ENCODE measurements around the gene PNLIPRP3.

The PNLIPRP3 gene

DNA sequence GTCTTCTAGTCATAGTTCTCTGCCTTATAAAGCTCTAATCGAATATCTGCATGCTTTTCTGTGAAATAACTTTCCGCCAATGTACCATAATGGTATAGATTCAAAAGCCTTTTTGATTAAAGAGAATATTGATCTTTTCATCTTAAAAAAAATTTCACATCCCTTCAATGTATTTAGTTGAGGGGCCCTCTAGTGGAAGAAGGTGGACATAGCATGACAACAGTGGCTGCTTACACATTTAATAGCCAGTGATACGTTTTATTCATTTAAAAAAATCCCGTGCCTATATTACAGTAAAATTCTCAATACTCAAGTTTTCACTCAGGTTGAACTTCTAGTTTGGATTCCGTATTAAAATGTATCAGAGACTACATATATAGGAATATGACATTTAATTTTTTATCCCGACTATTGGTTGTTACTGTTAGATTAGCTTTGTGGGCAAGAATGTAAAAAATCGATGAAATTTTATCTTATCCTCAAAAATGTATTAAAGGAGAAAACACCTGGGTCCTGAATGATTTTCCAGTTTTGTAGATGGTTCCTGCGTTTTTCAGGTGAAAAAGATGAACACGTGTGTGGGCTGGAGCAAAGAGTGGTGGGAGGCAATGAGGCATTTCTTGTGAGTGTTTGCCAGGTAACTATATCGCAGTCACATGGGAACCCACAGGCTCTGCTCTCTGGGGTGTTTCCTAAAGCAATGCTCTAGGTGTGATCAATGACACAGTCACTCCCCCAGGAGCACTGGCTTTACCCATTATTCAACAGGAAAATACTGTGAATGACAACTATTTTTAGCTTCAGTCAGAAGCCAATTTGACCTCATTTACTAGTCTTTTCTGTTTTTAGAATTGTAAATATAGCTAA lies 94.0 kb downstream of the PNLIPRP3 start:
- DNase-seq = no peak

DNA sequence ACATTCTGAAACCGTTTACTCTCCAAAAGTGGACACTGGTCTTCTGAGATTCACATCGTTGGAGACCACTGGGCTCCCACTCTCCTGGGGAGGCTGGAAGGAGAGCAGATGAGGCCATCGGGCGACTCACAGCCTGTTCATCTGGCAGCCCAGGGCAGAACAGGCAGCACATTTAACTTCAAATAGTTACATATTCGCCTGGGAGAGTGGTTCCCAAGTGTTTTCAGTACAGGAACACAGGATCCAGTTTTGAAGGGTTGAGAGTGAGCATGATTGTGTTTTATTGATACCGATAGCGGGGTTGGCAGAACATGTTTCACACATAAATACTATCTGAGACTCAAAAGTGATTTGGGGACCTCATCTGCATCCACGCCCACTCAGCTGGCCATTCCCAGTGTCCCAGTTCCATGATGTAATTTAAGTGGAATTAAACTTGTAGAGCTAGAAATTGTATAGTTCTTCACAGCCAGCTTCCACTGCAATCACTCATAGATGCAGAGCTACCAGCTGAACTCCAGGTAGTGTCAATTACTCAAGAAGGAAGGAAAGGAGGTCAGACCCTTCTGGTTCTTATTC lies 95.2 kb downstream of the PNLIPRP3 start:
- DNase-seq = no peak

DNA sequence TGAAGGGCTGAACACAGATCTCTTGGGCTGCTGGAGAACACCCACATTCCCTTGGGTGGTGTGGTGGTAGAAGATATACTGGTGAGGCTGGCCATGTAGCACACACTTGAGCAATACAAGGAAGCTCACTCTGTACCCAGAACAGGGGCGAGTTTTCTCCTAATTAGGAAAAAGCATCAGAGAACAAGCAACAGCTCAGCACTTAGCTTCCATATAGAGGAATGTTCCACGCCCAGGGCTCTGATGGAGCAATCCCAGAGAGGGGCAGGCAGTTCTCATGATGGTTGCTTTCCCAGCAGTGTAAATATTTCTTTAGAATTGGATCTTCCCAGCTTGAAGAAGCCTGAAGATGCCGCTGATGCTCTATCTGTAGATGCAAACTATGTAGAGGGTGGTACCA lies 97.1 kb downstream of the PNLIPRP3 start:
- no peak for DNase-seq

DNA sequence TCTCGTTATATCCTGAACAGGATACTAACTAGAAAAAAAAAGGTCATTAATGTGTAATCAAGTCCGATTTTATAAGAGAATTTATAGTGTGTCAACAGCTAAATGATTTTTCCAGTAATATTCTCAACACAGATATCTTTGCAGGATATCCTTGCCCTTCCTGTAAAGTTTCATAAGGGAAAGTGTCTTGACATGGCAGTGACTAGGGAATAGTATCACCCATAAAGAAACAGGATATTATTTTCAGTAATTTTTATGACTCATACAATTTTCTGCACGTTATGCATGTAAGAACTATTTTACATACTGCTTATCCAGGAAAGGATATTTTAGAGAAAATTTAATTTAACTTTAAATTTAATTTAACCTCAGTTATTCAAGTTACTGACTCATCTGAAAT lies 98.6 kb downstream of the PNLIPRP3 start:
- no peak for DNase-seq

Measured in activated CD4-positive, alpha-beta T cell treated with anti-CD3 and anti-CD28 coated beads for 1 hour (primary cell).